GM19238 (cell line): ENCODE results near the gene CDKN3.
"Not testable (repeated sequence)": the region's sequence is repeated elsewhere in the genome, so short reads cannot be mapped to it uniquely, and the experiment has no call there.

Source experiments
- DNase-seq: peaks from one replicate; pipeline ENCODE4 v3.0.0; 2011; ENCODE audit warnings: low spot score; ENCODE audit not compliant: insufficient read length

The CDKN3 gene

GRCh38 chr14:54423991-54424390 is 27.2 kb downstream of the CDKN3 start:
- DNase-seq = no peak

- no peak for DNase-seq
Measured at GRCh38 chr14:54424479-54424901, 27.7 kb downstream of the CDKN3 start.

GRCh38 chr14:54425068-54425467 is 28.3 kb downstream of the CDKN3 start:
- DNase-seq = no peak

- no peak for DNase-seq
Measured at GRCh38 chr14:54425537-54426274, 28.9 kb downstream of the CDKN3 start.

- DNase-seq = no peak
Measured at GRCh38 chr14:54427871-54428270, 31.1 kb downstream of the CDKN3 start.

- no peak for DNase-seq
Measured at GRCh38 chr14:54428527-54428926, 31.7 kb downstream of the CDKN3 start.

- no peak for DNase-seq
Measured at GRCh38 chr14:54435500-54435981, 38.7 kb downstream of the CDKN3 start.

- DNase-seq = not testable (repeated sequence)
Measured at GRCh38 chr14:54437954-54438353, 41.1 kb downstream of the CDKN3 start.

GRCh38 chr14:54438703-54439102 is 41.9 kb downstream of the CDKN3 start:
- no peak for DNase-seq

- DNase-seq = no peak
Measured at GRCh38 chr14:54440037-54440436, 43.2 kb downstream of the CDKN3 start.

- DNase-seq = no peak
Measured at GRCh38 chr14:54440476-54440872, 43.7 kb downstream of the CDKN3 start.

- peak; percentile 94 for DNase-seq
Measured at GRCh38 chr14:54440873-54441868, 44.4 kb downstream of the CDKN3 start, which contains the start of gene CNIH1. CNIH1 (minus strand) TSS chr14:54441374; CDS start chr14:54441327, 47 bp downstream.

GRCh38 chr14:54442961-54443360 is 46.2 kb downstream of the CDKN3 start:
- DNase-seq = not testable (repeated sequence)

- DNase-seq = no peak
Measured at GRCh38 chr14:54443981-54444380, 47.2 kb downstream of the CDKN3 start.

- DNase-seq = no peak
Measured at GRCh38 chr14:54444681-54445080, 47.9 kb downstream of the CDKN3 start.

GRCh38 chr14:54446161-54446693 is 49.4 kb downstream of the CDKN3 start:
- DNase-seq = no peak

GRCh38 chr14:54447231-54447692 is 50.5 kb downstream of the CDKN3 start:
- no peak for DNase-seq

- peak; percentile 14 for DNase-seq
Measured at GRCh38 chr14:54450535-54450934, 53.7 kb downstream of the CDKN3 start.

GRCh38 chr14:54451121-54451601 is 54.4 kb downstream of the CDKN3 start:
- DNase-seq = no peak

- DNase-seq = no peak
Measured at GRCh38 chr14:54451961-54452360, 55.2 kb downstream of the CDKN3 start.

- no peak for DNase-seq
Measured at GRCh38 chr14:54453252-54453651, 56.4 kb downstream of the CDKN3 start.
